Adrenal gland (tissue), 12 donors: ENCODE results near the gene HIRA. TPM values are rescaled to one million over a fixed set of nuclear protein-coding genes. Genes with fewer than 3 reads are reported as not detected.
A peak's percentile ranks its signal among the peaks of the same experiment; 100 is the strongest.

Experiments used
- DNase-seq, 7 donors: peaks; one replicate each; pipeline ENCODE4 v3.0.0-alpha.2; 2019 to 2020
- H3K27ac ChIP-seq, 5 donors: fragments of 200-600 bp; sonication (generic) in 4 of 5; 1 replicate in 3 of 5; 2 replicates in 2 of 5; pipeline versions ENCODE4 v1.5.1 to v1.8.0; 2016 to 2020; ENCODE audit warnings: mild to moderate bottlenecking in 1 of 5
- H3K27me3 ChIP-seq: fragments of 200-600 bp; 2 replicates; pipeline ENCODE4 v1.8.0; 2021
- H3K36me3 ChIP-seq, 2 donors: fragments of 200-600 bp; replicated peaks in 1 of 2; 1 replicate in 1 of 2; 2 replicates in 1 of 2; pipeline versions ENCODE4 v1.5.1 to v1.8.0; 2018 to 2022
- H3K4me1 ChIP-seq, 2 donors: fragments of 200-600 bp; replicated peaks in 1 of 2; 1 replicate in 1 of 2; 2 replicates in 1 of 2; pipeline versions ENCODE4 v1.5.1 to v1.8.0; 2018 to 2021
- H3K4me3 ChIP-seq, 4 donors: fragments of 200-600 bp; sonication (generic) in 3 of 4; one replicate each; pipeline ENCODE4 v1.5.1; 2016 to 2018
- H3K9me3 ChIP-seq, 3 donors: fragments of 200-600 bp; sonication (generic) in 1 of 3; replicated peaks in 1 of 3; 1 replicate in 2 of 3; 2 replicates in 1 of 3; pipeline versions ENCODE4 v1.5.1 to v1.8.0; 2016 to 2021
- CTCF ChIP-seq, 6 experiments: fragments of 450-650 bp in 4 of 6; fragments of 200-600 bp in 2 of 6; sonication (generic) in 1 of 6; IDR thresholded peaks; 1 replicate in 5 of 6; 2 replicates in 1 of 6; pipeline versions ENCODE4 v1.5.1 to v1.8.0; 2016 to 2021; ENCODE audit warnings: antibody characterized with exemption in 6 of 6, mild to moderate bottlenecking in 2 of 6, moderate library complexity in 1 of 6
- POLR2A ChIP-seq, 2 donors: fragments of 450-650 bp; IDR thresholded peaks; one replicate each; pipeline ENCODE4 v1.6.1; 2017; ENCODE audit warnings: antibody characterized with exemption in 2 of 2, mild to moderate bottlenecking in 2 of 2, moderate library complexity in 1 of 2
- WGBS, 4 donors: extraction: QIAGEN DNeasy Blood & Tissue Kit in 2 of 4; methylation state at CpG; one replicate each; pipeline versions ENCODE4 v1.1.5 to v1.1.7; 2013 to 2017; 5-methylcytosine and 5-hydroxymethylcytosine counted together
- intact Hi-C, 2 donors: fragments of 100-400 bp; cut with DNase I; formaldehyde crosslinking; loops; one replicate each; pipeline versions ENCODE4 v1.14.1 to v1.15.0; 2022 to 2023
- polyA plus RNA-seq, 3 donors: library from polyadenylated mRNA; stranded (reverse); fragments of 200-250 nt in 2 of 3; fragments of 350-450 nt in 1 of 3; fragmentation: Illumina TruSeq in 1 of 3; extraction: RNeasy Lipid Tissue Mini Kit (QIAGEN cat#74804) in 1 of 3; gene quantifications; one replicate each; pipeline ENCODE4 v1.2.3, GENCODE V29; 2013 to 2014
- total RNA-seq, 9 donors: library from RNA; depleted of rRNA in 4 of 9; stranded (reverse); fragments of >200 nt in 4 of 9; fragments of 120-200 nt in 1 of 9; fragmentation: NEBNext Ultra II Directional in 1 of 9; extraction: Animal tissue kit (Norgen Biotek cat#: 25700) in 1 of 9; gene quantifications; one replicate each; pipeline versions ENCODE4 v1.1.0 to v1.2.4, GENCODE V29; 2013 to 2023
- donor health status: healthy with polysubstance abuse.
- donor health status: Bipolar disorder and iron deficiency.
- donor health status: DM: yes; HTN: yes; CAD: no.
- donor health status: DM: no; HTN: no; CAD: no.
- donor health status: DM: no; HTN: no; CAD: no.
- donor health status: DM: yes; HTN: yes; CAD: no.

Gene HIRA
- total and polyA plus RNA-seq, 12 donors, result 8.4 to 47.8 (median 20.8) TPM

DNA sequence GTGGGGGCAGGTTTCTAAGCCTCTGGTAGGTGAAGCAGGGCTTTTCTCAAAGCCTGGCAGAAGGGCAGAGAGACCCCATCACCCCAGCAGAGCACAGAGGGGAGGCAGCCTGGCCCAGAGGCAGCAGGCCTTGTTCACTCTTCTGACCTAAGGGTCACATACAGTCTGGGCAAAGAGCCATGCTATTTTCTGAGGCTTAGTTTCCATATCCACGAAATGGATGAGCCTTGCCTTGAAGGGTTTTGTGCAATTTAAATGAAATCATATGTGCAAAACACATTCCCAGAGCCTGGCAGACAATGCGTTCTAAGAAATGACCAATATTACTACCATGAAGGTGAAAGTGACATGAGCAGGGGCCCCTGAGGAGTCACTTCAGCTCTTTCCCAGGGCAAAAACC is 44.5 kb downstream of the HIRA start:
- no peak overlapping the region for H3K27ac ChIP-seq
- H3K4me1 ChIP-seq, result no peaks in the 10 kb centered on the region
- H3K27me3 ChIP-seq, result no peaks in the 10 kb centered on the region
- peak in 1 of 7 donors; percentile 15 for DNase-seq
- TF ChIP-seq POLR2A (IDR thresholded peaks at IDR 0.05) (no peak), CTCF (IDR thresholded peaks at IDR 0.05) (no peak)
- intact Hi-C loops, result loop anchor here in 1 of 2 donors (10.0 kb wide), 1 partner anchor 202 kb away; no protein-coding TSS in a partner anchor
- H3K9me3 ChIP-seq, result no peaks in the 10 kb centered on the region
- H3K36me3 ChIP-seq, result peaks cover 0 to 88% of the 10 kb centered on the region in 2 donors
- H3K4me3 ChIP-seq, result no peak overlapping the region
- WGBS, 4 donors, result 69 to 75% (median 73%) methylated on average over 2 of the region's 2 CpGs

DNA sequence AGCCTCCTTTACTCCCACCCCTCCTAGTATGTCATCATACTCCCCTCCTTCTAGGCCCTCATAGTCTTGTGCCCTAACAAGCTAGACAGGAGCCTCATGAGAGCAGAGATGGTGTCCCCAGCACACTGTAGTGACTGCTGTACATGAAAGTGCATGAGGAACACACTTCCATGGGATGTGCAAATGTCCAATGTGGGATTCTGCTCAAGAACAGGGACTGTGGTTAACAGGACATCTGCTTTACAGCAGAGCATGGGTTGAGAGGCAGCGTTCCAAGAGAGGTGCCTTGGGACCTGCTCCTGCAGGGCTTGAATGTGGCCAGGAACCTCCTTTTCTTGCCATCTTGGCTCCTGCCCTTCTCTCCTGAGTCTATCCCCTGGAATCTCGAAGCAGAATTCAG is 45.3 kb downstream of the HIRA start:
- 80 to 100% (median 97%) methylated on average over 1 to 2 of the region's 2 CpGs for WGBS, 4 donors
- no peak for TF ChIP-seq CTCF (IDR thresholded peaks at IDR 0.05)
- no peak for TF ChIP-seq POLR2A (IDR thresholded peaks at IDR 0.05)
- no peak overlapping the region for H3K27ac ChIP-seq
- intact Hi-C loops, result loop anchor here in 1 of 2 donors (10.0 kb wide), 1 partner anchor 201 kb away; no protein-coding TSS in a partner anchor
- H3K27me3 ChIP-seq, result no peaks in the 10 kb centered on the region
- no peaks in the 10 kb centered on the region for H3K4me1 ChIP-seq
- no peaks in the 10 kb centered on the region for H3K9me3 ChIP-seq
- H3K36me3 ChIP-seq, result peaks cover 0 to 84% of the 10 kb centered on the region in 2 donors
- peak in 1 of 7 donors; percentile 21 for DNase-seq
- H3K4me3 ChIP-seq, result no peak overlapping the region

- TF ChIP-seq CTCF (IDR thresholded peaks at IDR 0.05), result no peak
- TF ChIP-seq POLR2A (IDR thresholded peaks at IDR 0.05), result no peak
- H3K27ac ChIP-seq, result no peak overlapping the region
- no peaks in the 10 kb centered on the region for H3K4me1 ChIP-seq
- peak in 1 of 7 donors; percentile 49 for DNase-seq
- WGBS, 4 donors, result 94 to 97% (median 96%) methylated on average over 12 to 14 of the region's 14 CpGs
- no peaks in the 10 kb centered on the region for H3K27me3 ChIP-seq
- H3K36me3 ChIP-seq, result peaks cover 0 to 80% of the 10 kb centered on the region in 2 donors
- H3K4me3 ChIP-seq, result no peak overlapping the region
- no peaks in the 10 kb centered on the region for H3K9me3 ChIP-seq
- intact Hi-C loops, result loop anchor here in 1 of 2 donors (10.0 kb wide), 1 partner anchor 201 kb away; no protein-coding TSS in a partner anchor
These were observed 46.2 kb downstream of the HIRA start for GRCh38 chr22:19385221-19385906.

- intact Hi-C loops, result loop anchor here in 1 of 2 donors (10.0 kb wide), 1 partner anchor 198 kb away; no protein-coding TSS in a partner anchor
- 90 to 96% (median 91%) methylated on average over 9 of the region's 9 CpGs for WGBS, 4 donors
- peak in 1 of 7 donors; percentile 29 for DNase-seq
These were observed 48.2 kb downstream of the HIRA start for GRCh38 chr22:19383292-19383691.

More at GRCh38 chr22:19383292-19383691, 48.2 kb downstream of the HIRA start:
- H3K36me3 ChIP-seq, result peaks cover 0 to 73% of the 10 kb centered on the region in 2 donors
- no peaks in the 10 kb centered on the region for H3K9me3 ChIP-seq
- H3K27me3 ChIP-seq, result no peaks in the 10 kb centered on the region
- no peak overlapping the region for H3K27ac ChIP-seq
- no peaks in the 10 kb centered on the region for H3K4me1 ChIP-seq
- no peak overlapping the region for H3K4me3 ChIP-seq
- TF ChIP-seq CTCF (IDR thresholded peaks at IDR 0.05) (no peak), POLR2A (IDR thresholded peaks at IDR 0.05) (no peak)
